Mucosa of descending colon (tissue), 3 donors: Measurements from ENCODE around the gene GALNT10. TPM values are rescaled to one million over a fixed set of nuclear protein-coding genes. Genes with fewer than 3 reads are reported as not detected.

Experiments used
- ATAC-seq: fragments of 200-7000 bp; cut with Tn5 transposase; one replicate; pipeline ENCODE4 v1.9.1; 2020; ENCODE audit warnings: mild to moderate bottlenecking, moderate library complexity
- DNase-seq, 3 donors: peaks; one replicate each; pipeline ENCODE4 v3.0.0-alpha.2; 2020
- H3K36me3 ChIP-seq: fragments of 200-600 bp; one replicate; pipeline ENCODE4 v1.8.0; 2021; ENCODE audit warnings: low read depth, mild to moderate bottlenecking
- H3K4me1 ChIP-seq: fragments of 200-600 bp; one replicate; pipeline ENCODE4 v1.8.0; 2021; ENCODE audit warnings: low read depth, mild to moderate bottlenecking
- H3K4me3 ChIP-seq: fragments of 200-600 bp; one replicate; pipeline ENCODE4 v1.8.0; 2021; ENCODE audit warnings: mild to moderate bottlenecking
- H3K9me3 ChIP-seq: fragments of 200-600 bp; one replicate; pipeline ENCODE4 v1.8.0; 2021; ENCODE audit warnings: mild to moderate bottlenecking
- intact Hi-C, 2 donors: fragments of 100-400 bp; cut with DNase I in 1 of 2; cut with micrococcal nuclease in 1 of 2; formaldehyde crosslinking; loops; one replicate each; pipeline versions ENCODE4 v1.11.0 to v1.11.1; 2022; cut with DNase I, micrococcal nuclease
- total RNA-seq, 3 donors: library from RNA; stranded (reverse); fragmentation: NEBNext Ultra II Directional in 2 of 3; extraction: Animal tissue kit (Norgen Biotek cat#: 25700) in 2 of 3; gene quantifications; one replicate each; pipeline versions ENCODE4 v1.2.1 to v1.2.4, GENCODE V29; 2021 to 2023
- TF ChIP-seq, protein P1 (sequence below): fragments of 200-600 bp; IDR thresholded peaks from one replicate; pipeline ENCODE4 v1.8.0; 2022; ENCODE audit warnings: antibody characterized with exemption, mild to moderate bottlenecking
- donor health status: DM: no; HTN: no; CAD: no; lungs with moderate emphysema.
- donor health status: DM: no; HTN: no; CAD: no.
- donor health status: DM: no; HTN: yes; CAD: no.

GALNT10 gene
- total RNA-seq, 3 donors from 2014 or later, result 38.5 to 51.5 (median 41.4) TPM

GRCh38 chr5:154345255-154345952, 154.9 kb downstream of the GALNT10 start:
- intact Hi-C loops, result no loop called here
- H3K4me1 ChIP-seq, result no peaks in the 10 kb centered on the region
- ATAC-seq (no peak), DNase-seq (no peak)
- no peaks in the 10 kb centered on the region for H3K36me3 ChIP-seq
- TF ChIP-seq, protein P1, sequence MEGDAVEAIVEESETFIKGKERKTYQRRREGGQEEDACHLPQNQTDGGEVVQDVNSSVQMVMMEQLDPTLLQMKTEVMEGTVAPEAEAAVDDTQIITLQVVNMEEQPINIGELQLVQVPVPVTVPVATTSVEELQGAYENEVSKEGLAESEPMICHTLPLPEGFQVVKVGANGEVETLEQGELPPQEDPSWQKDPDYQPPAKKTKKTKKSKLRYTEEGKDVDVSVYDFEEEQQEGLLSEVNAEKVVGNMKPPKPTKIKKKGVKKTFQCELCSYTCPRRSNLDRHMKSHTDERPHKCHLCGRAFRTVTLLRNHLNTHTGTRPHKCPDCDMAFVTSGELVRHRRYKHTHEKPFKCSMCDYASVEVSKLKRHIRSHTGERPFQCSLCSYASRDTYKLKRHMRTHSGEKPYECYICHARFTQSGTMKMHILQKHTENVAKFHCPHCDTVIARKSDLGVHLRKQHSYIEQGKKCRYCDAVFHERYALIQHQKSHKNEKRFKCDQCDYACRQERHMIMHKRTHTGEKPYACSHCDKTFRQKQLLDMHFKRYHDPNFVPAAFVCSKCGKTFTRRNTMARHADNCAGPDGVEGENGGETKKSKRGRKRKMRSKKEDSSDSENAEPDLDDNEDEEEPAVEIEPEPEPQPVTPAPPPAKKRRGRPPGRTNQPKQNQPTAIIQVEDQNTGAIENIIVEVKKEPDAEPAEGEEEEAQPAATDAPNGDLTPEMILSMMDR, result no peak
- no peaks in the 10 kb centered on the region for H3K9me3 ChIP-seq
- H3K4me3 ChIP-seq, result no peak overlapping the region

DNA sequence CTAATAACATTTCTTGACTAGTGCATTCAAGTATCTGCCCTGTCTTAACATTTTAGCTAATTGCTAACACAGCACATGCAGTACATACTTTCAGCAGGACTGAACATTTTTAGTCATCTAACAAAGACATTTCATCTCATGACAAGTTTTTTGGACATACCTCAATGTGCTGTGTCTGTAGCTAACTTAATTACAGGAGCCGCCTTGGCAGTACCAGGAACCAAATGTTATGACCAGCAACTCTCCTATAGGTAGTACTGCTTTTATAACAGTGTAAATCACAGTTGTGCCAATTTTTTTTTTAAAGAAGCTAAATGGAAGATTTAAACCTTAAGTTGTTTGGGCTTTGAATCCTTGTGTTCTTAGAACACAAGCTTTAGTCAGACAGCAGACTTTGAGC, 155.9 kb downstream of the GALNT10 start:
- no peaks in the 10 kb centered on the region for H3K36me3 ChIP-seq
- TF ChIP-seq, protein P1, result no peak
- no peaks in the 10 kb centered on the region for H3K9me3 ChIP-seq
- intact Hi-C loops, result no loop called here
- no peaks in the 10 kb centered on the region for H3K4me1 ChIP-seq
- DNase-seq (no peak), ATAC-seq (no peak)
- H3K4me3 ChIP-seq, result no peak overlapping the region

DNA sequence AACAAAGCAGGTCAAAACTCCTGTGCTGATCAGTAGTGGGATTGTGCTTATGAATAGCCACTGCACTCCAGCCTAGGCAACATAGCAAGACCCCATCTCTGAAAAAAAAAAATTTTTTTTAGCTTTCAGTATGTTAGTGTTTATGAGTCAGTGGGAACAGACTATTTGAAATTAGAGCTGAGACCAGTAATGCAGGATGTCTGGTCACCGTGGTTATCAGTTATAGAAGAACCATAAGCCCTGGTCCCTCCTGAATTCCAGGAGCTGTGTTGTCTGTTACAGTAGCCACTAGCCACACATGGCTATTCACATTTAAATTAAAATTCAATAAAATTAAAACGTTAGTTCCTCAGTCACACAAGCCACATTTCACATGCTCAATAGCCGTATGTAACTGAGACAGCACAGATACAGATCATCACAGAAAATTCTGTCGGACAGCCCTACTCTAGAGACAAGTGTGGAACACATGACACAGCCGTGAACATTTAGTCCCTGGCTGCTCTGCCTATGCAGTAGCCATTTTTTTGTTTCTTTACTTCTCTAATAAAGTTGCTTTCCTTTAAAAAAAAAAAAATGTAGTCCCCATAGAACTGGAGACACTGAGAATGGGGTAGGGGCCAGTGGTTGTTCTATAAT, 159.2 kb downstream of the GALNT10 start:
- Histone ChIP-seq H3K4me3 (no peak overlapping the region), H3K4me1 (no peaks in the 10 kb centered on the region), H3K36me3 (no peaks in the 10 kb centered on the region), H3K9me3 (no peaks in the 10 kb centered on the region)
- DNase-seq (no peak), ATAC-seq (no peak)
- TF ChIP-seq, protein P1, result no peak
- intact Hi-C loops, result no loop called here

- TF ChIP-seq, protein P1, result no peak
- H3K36me3 ChIP-seq, result no peaks in the 10 kb centered on the region
- H3K4me3 ChIP-seq, result no peak overlapping the region
- intact Hi-C loops, result no loop called here
- H3K9me3 ChIP-seq, result no peaks in the 10 kb centered on the region
- DNase-seq (no peak), ATAC-seq (no peak)
- H3K4me1 ChIP-seq, result no peaks in the 10 kb centered on the region
Measured at GRCh38 chr5:154351141-154351540, 160.6 kb downstream of the GALNT10 start.

GRCh38 chr5:154351566-154351965, 161.0 kb downstream of the GALNT10 start:
- intact Hi-C loops, result no loop called here
- no peak for ATAC-seq
- Histone ChIP-seq H3K4me1 (no peaks in the 10 kb centered on the region), H3K4me3 (no peak overlapping the region), H3K36me3 (no peaks in the 10 kb centered on the region), H3K9me3 (no peaks in the 10 kb centered on the region)
- DNase-seq, result no peak
- TF ChIP-seq, protein P1, result no peak
